GM12892 (cell line): ENCODE data around the gene NAP1L4.

Experiments
- POLR2A ChIP-seq: IDR thresholded peaks from 2 replicates; pipeline ENCODE4 v1.6.1; 2011; ENCODE audit warnings: low read depth, low read length, control low read depth
- TAF1 ChIP-seq: IDR thresholded peaks from 2 replicates; pipeline ENCODE4 v1.6.1; 2011; ENCODE audit warnings: low read depth, mild to moderate bottlenecking, control low read depth, low read length, borderline replicate concordance

DNA sequence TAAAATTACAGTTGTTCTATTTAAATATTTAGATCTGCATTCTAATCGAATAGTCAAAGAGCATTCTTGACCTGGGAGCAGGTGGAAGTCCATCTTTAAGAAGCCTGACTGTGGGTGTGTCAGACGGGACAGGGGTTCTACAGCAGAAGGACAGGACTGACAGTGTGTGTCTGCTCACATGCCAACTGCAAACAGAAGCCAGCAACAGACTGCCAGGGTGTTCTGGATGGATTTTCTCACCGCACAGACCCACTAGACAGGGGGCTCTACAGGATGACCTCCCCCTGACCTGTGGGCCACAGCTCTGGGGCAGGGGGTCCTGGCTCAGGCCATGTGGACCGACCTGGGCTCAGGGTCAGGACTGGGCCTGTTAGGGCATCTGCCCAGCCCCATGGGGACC lies 22.8 kb upstream of the NAP1L4 start:
- TF ChIP-seq POLR2A (no peak), TAF1 (no peak)
